MCF 10A (cell line): ENCODE results near the gene PLD5. TPM values are rescaled to one million over a fixed set of nuclear protein-coding genes. Genes with fewer than 3 reads are reported as not detected.

Source experiments
- BruUV-seq: library from RNA; stranded (reverse); fragments of 400-500 nt; replicated peaks from 2 replicates; lab custom pipeline; 2021; lab: Mats Ljungman, UMichigan
- CTCF ChIA-PET: fragments of 300-600 bp; sonication (Branson Sonifier 250); formaldehyde crosslinking; extraction: SDS; loops from one replicate; lab custom pipeline; 2021; ENCODE audit warnings: antibody characterized with exemption, inconsistent platforms; lab: Yijun Ruan, JAX
- POLR2A ChIA-PET: fragments of 300-600, 350-650 bp; sonication (Branson Sonifier 250); formaldehyde crosslinking; extraction: SDS; loops from one replicate; lab custom pipeline; 2020; ENCODE audit warnings: antibody characterized with exemption, inconsistent platforms; lab: Yijun Ruan, JAX
- DNase-seq: peaks from one replicate; pipeline ENCODE4 v3.0.0-alpha.2; 2018; ENCODE audit not compliant: unreplicated experiment
- H3K27ac Mint-ChIP-seq: one replicate; pipeline ENCODE4 v1.8.0; 2022; ENCODE audit warnings: mild to moderate bottlenecking, low read depth, mixed read lengths; ENCODE audit not compliant: unreplicated experiment
- H3K27me3 Mint-ChIP-seq: one replicate; pipeline ENCODE4 v1.8.0; 2022; ENCODE audit warnings: mixed read lengths; ENCODE audit not compliant: insufficient read depth, unreplicated experiment
- H3K36me3 Mint-ChIP-seq: one replicate; pipeline ENCODE4 v1.8.0; 2022; ENCODE audit warnings: mild to moderate bottlenecking, moderate library complexity, mixed read lengths; ENCODE audit not compliant: insufficient read depth, unreplicated experiment
- H3K4me1 Mint-ChIP-seq: one replicate; pipeline ENCODE4 v1.8.0; 2022; ENCODE audit warnings: mixed read lengths; ENCODE audit not compliant: insufficient read depth, unreplicated experiment
- H3K4me3 Mint-ChIP-seq: one replicate; pipeline ENCODE4 v1.8.0; 2022; ENCODE audit warnings: mild to moderate bottlenecking, moderate library complexity, mixed read lengths; ENCODE audit not compliant: unreplicated experiment
- H3K9me3 Mint-ChIP-seq: one replicate; pipeline ENCODE4 v1.8.0; 2022; ENCODE audit warnings: mixed read lengths; ENCODE audit not compliant: unreplicated experiment
- CTCF ChIP-seq: fragments of 200-600 bp; IDR thresholded peaks from one replicate; pipeline ENCODE4 v1.8.0; 2022; ENCODE audit warnings: antibody characterized with exemption, mild to moderate bottlenecking; ENCODE audit not compliant: unreplicated experiment
- intact Hi-C: fragments of 100-400 bp; cut with micrococcal nuclease; formaldehyde crosslinking; loops from 2 replicates; pipeline ENCODE4 v1.14.1; 2022
- total RNA-seq: library from RNA; stranded (reverse); gene quantifications from 2 replicates; pipeline ENCODE4 v1.2.3, GENCODE V29; 2022

Gene PLD5
- total RNA-seq, 1 experiment from 2014 or later: 18.3 TPM

- H3K4me1 Mint-ChIP-seq: peaks cover 10% of the 10 kb centered on the region
- DNase-seq: no peak
- CTCF ChIA-PET: interaction anchor here (1.8 kb wide), 1 partner anchor 102 kb away, joined by 4 read pairs; no protein-coding TSS in a partner anchor
- no peaks in the 10 kb centered on the region for H3K27me3 Mint-ChIP-seq
- TF ChIP-seq CTCF: no peak
- no peak overlapping the region for H3K27ac Mint-ChIP-seq
- H3K9me3 Mint-ChIP-seq: no peaks in the 10 kb centered on the region
- POLR2A ChIA-PET: no interaction called here
- no peak overlapping the region for H3K4me3 Mint-ChIP-seq
- no peaks in the 10 kb centered on the region for H3K36me3 Mint-ChIP-seq
- intact Hi-C loops: no loop called here
- BruUV-seq: no TSS peak
Observed at GRCh38 chr1:242556759-242557158, 32.3 kb upstream of the PLD5 start.

GRCh38 chr1:242556276-242556675 is 31.8 kb upstream of the PLD5 start:
- no peaks in the 10 kb centered on the region for H3K9me3 Mint-ChIP-seq
- BruUV-seq: no TSS peak
- intact Hi-C loops: no loop called here
- no peaks in the 10 kb centered on the region for H3K36me3 Mint-ChIP-seq
- no peaks in the 10 kb centered on the region for H3K27me3 Mint-ChIP-seq
- ChIA-PET CTCF (interaction anchor here (0.6 to 1.8 kb wide), 2 partner anchors 101 to 743 kb away, joined by 4 read pairs; no protein-coding TSS in a partner anchor), POLR2A (no interaction called here)
- peak; percentile 26 for DNase-seq
- TF ChIP-seq CTCF: no peak
- H3K4me3 Mint-ChIP-seq: no peak overlapping the region
- peaks cover 10% of the 10 kb centered on the region for H3K4me1 Mint-ChIP-seq
- H3K27ac Mint-ChIP-seq: no peak overlapping the region

GRCh38 chr1:242554577-242554976 is 30.1 kb upstream of the PLD5 start:
- no peak for DNase-seq
- no peaks in the 10 kb centered on the region for H3K27me3 Mint-ChIP-seq
- no TSS peak for BruUV-seq
- no peaks in the 10 kb centered on the region for H3K36me3 Mint-ChIP-seq
- H3K27ac Mint-ChIP-seq: no peak overlapping the region
- peaks cover 10% of the 10 kb centered on the region for H3K4me1 Mint-ChIP-seq
- CTCF ChIA-PET: interaction anchor here (0.5 kb wide), 1 partner anchor 75 kb away, joined by 3 read pairs; no protein-coding TSS in a partner anchor
- intact Hi-C loops: no loop called here
- H3K9me3 Mint-ChIP-seq: no peaks in the 10 kb centered on the region
- no peak for TF ChIP-seq CTCF
- POLR2A ChIA-PET: no interaction called here
- no peak overlapping the region for H3K4me3 Mint-ChIP-seq

GRCh38 chr1:242546849-242547729 is 22.6 kb upstream of the PLD5 start:
- no TSS peak for BruUV-seq
- H3K27me3 Mint-ChIP-seq: no peaks in the 10 kb centered on the region

More at GRCh38 chr1:242546849-242547729, 22.6 kb upstream of the PLD5 start:
- CTCF ChIA-PET: interaction anchor here (0.6 to 0.9 kb wide), 4 partner anchors 21 to 1599 kb away, joined by 3 to 5 read pairs (median 3); no protein-coding TSS in a partner anchor
- Mint-ChIP-seq H3K4me1 (no peaks in the 10 kb centered on the region), H3K36me3 (no peaks in the 10 kb centered on the region), H3K4me3 (no peak overlapping the region), H3K27ac (no peak overlapping the region), H3K9me3 (no peaks in the 10 kb centered on the region)
- intact Hi-C loops: no loop called here
- DNase-seq: no peak
- no peak for TF ChIP-seq CTCF
- POLR2A ChIA-PET: no interaction called here
